NCI-H2227 (cell line): ENCODE data around the gene SERPINF2.
"Not testable (repeated sequence)": the region's sequence is repeated elsewhere in the genome, so short reads cannot be mapped to it uniquely, and the experiment has no call there.

Experiments
- DNase-seq: peaks from one replicate; lab custom pipeline; 2025; ENCODE audit not compliant: unreplicated experiment; lab: John Stamatoyannopoulos, UW

The SERPINF2 gene

DNA sequence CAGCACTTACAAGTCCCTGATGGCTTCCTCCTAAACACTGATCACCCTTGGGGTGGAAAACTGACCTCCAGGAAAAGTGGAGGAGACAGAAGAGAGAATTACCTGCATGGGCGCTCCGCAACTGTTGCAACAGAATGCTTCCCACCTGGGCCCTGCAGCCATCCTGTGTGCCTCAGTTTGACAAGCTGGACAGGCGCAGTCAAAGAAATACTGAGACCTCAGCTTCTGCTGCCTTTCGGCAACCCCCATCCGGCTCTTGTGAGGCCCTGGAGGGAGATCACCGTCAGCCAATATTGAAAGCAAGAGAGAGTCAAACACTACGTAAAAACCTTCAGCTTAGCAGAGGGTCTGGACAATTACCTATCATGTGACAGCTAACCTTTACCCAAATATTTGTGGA lies 44.0 kb downstream of the SERPINF2 start:
- no peak for DNase-seq

DNA sequence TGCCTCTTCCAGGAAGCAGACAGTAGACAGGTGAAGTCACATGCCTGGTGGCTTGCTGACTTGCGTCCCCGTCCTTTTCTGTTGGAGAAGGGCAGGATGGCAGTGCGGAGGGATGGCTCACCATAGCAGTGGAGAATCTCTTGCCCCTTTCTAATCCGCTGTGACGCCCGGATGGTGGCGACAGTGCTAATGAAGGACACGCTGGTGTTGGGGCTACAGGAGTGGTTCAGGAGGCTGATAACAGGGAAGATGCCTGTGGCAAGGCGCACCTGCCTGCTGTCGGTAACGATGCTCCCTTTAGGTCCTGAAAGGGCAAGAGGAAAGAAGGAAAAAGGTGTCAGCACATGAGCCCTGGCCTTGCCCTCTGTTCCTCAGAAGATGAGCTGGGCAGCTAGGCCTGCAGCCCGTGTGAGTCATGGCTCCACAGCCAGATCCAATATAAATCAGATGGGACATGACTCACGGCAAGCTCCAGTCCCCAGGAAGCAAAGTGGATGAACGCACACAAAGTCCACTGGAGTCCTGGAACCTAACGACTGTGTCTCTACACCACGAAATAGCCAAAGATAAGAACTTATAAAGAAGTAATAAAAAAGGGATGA lies 44.7 kb downstream of the SERPINF2 start:
- DNase-seq = no peak

DNA sequence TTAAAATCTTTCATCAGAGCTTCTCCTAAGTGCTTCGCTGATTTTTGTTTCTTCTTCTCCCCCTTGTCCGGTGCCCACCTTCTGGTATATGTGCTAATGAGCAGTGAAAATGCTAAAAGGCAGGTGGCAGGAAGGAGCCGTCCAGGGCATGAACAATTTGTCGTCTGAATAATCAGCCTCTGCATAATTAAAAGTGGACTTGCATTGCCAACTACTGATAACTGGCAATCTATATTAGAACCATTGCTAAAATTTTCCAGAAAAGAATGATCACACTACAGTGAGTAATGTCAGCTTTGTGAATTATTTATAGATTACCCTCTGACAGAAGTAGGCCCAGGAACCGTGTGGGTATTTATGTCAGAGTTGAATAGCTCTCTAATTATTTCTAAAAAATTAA lies 47.3 kb downstream of the SERPINF2 start:
- DNase-seq = no peak

DNA sequence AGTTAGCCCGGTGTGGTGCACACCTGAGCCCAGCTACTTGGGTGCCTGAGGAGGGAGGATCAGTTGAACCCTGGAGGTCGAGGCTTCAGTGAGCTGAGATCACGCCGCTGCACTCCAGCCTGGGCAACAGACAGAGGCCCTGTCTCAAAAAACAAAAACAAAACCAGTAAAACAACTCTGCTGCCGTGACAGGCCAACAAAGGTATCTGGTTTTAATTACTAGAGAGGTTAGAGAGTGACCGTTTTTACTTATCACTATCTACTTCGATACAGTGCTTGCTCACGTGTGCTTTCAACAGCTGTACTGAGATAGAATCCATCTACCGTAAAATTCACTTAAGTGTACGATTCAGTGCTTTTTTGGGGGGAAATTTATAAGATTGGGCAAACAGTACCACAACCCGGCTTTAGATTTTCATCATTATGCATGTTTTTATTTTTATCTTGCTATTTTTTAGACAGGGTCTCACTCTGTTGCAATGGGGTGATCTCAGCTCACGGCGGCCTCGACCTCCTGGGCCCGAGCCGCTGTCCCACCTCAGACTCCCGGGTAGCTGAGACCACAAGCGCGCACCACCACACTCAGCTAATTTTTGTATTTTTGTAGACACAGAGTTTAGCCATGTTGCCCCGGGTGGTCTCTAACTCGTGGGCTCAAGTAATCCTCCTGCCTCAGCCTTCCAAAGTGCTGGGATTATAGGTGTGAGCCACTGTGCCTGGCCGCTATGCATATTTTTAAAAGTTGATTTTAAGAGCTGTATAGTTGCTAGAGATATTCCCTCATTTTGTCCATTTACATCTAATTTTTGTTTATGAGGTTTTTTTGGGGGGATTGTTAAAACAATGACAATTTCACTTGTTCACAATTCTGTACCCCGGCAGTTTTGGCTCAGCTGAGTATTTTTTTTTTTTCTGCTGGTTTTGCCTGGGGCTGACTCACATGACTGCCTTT lies 50.1 kb downstream of the SERPINF2 start:
- DNase-seq = no peak

DNA sequence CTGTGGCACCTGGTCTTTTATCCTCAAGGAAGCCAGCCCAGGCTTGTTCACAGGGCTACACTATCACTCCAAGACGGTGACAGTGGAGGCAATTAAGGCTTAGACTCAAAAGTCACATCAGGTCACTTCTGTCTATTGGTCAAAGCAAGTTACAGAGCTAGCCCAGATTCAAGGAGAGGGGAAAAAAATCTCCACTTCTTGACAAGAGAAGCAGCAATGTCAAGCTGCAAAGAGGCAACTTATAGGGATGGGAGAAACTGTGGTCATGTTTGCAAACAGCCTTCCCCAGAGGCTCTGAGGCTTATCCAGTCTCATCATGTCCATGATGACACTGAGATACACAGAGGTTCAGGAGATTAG lies 50.8 kb downstream of the SERPINF2 start:
- DNase-seq = no peak

DNA sequence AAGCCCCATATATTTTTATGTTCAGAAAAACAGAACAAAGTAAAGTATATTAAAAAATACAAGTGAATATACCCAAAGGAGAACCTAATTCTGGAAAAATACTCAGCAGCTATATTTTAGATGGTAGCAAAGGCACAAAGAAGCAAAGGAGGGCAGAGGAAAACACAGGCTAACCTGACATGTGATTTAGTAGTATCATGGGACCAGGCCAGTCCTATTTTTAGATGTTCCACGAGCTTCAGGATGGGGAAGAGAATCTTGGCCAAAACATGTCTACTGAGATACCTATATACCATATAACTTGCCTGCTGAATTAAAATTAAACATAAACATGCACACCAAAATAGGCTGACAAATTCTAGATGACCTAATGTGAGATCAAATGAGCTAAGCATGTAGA lies 54.1 kb downstream of the SERPINF2 start:
- no peak for DNase-seq

DNA sequence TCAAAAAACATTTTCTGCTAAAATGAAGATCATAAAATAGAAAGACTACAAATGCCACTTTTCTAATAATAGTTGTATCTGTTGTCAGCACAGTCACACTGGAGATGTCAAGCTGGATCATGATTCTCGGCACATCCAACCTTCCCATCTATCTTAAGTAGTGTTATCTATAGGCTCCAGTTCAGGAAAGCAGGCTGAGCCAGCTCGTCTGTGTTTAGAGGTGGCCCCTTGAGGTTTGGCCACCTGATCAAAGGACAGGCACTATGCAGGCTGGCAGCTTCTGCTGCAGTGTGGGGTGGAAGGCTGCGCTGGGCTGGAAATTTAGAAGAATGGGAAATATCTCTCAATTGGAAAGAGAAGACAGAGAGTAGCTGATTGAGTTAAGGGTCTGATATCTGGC lies 54.7 kb downstream of the SERPINF2 start:
- DNase-seq = no peak

DNA sequence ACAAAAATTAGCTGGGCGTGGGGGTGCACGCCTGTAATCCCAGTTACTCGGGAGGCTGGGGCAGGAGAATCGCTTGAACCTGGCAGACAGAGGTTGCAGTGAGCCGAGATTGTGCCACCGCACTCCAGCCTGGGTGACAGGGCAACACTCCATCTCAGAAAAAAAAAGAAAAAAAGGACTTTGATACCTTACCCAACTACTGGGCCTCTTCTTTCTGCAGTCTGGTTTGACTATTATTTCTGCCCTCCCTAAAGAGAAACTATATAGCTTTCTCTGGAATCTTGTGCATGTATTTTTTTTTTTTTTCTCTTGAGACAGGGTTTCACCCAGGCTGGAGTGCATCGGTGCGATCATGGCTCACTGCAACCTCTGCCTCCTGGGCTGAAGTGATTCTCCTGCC lies 55.2 kb downstream of the SERPINF2 start:
- DNase-seq = not testable (repeated sequence)

DNA sequence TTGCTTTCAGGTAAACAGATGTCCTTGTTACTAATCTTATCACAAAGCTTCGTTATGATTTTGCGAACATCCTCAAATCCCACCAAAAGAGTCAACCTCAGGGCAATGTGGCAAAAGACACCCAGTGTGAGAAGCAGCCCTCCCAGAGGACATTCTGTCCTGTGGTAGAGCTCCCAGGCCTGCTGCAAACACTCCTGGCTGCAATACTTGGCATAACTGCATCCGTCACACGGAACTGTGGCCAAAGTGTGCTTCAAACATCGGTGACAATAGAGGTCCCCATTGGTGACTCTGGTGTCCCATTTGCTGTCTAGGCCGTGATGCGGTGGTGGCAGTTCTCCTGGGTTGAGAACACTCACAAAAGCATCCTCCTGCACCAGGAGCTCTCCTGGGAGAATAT lies 57.6 kb downstream of the SERPINF2 start:
- DNase-seq = no peak

DNA sequence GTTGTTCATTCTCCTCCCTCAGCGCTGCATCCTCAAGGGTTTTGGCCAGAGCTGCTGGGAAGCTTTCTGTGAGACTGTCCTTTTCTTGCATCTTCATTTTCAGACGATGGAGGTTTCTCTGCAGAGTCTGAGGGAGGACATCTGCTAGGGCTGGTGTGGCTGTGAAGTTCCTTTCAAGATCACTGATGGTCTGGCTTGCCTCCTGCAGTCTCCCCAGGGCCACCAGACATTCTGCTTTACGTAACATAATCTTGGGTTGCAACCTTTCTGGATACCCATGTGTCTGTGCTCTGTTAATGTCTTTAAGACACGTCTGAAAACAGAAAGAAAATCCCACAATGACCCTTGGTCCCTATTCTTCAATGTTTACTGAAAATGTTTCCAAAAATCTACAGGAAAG lies 58.0 kb downstream of the SERPINF2 start:
- no peak for DNase-seq

DNA sequence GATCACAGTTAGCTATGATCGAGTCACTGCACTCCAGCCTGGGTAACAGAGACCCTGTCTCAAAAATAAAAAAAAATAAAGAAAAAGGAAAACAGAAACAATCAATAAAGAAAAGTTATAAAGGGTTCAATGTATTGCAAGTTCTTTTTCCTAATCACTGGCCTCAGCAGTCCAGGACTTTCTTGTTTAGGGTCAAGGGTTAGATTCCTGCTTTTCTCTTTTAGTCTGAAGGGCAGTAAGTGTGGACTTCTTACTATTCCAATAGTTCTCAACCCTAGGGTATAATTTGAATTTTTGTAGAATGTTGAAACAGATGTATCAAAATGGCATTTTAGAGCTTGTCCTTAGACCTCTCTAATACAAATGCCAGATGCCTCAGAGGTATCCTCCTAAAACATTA lies 59.8 kb downstream of the SERPINF2 start:
- no peak for DNase-seq

DNA sequence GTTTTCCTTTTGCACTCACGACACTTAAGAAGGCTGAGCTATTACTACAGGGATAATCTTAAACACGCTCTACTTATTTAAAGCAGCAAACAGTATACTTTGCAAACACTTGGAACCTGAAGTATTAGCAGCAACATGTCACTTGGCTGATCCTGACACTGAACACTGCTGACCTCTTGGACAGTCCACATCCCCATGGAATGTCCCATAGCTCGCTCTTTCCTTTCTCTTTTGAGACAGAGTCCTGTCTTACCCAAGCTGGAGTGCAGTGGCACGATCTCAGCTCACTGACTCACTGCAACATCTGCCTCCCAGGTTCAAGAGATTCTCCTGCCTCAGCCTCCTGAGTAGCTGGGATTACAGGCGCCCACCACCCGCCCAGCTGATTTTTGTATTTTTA lies 60.6 kb downstream of the SERPINF2 start:
- no peak for DNase-seq
